GM23248 (cell line): Measurements from ENCODE around the gene LCP2.

Source experiments
- EZH2 ChIP-seq: fragments of 200-600 bp; sonication (generic); IDR thresholded peaks from 2 replicates; pipeline ENCODE4 v1.6.1; 2018; ENCODE audit warnings: antibody characterized with exemption, mild to moderate bottlenecking; ENCODE audit not compliant: insufficient read depth, poor library complexity, severe bottlenecking
- EZH2phosphoT487 ChIP-seq: fragments of 200-600 bp; sonication (generic); IDR thresholded peaks from 2 replicates; pipeline ENCODE4 v1.6.1; 2018; ENCODE audit warnings: antibody characterized with exemption, moderate library complexity, mild to moderate bottlenecking, low read depth; ENCODE audit not compliant: insufficient read depth

- TF ChIP-seq EZH2 (no peak), EZH2phosphoT487 (no peak)
These were observed 30.3 kb upstream of the LCP2 start for GRCh38 chr5:170327829-170328228.
